GM12891 (cell line): ENCODE data around the gene DNAH7.

Source experiments
- DNase-seq: peaks from one replicate; pipeline ENCODE4 v3.0.0; 2011; ENCODE audit warnings: low spot score; ENCODE audit not compliant: insufficient read length
- FAIRE-seq: peaks from 2 replicates; lab custom pipeline; 2011; peaks lifted over from hg19 to GRCh38; lab: Jason Lieb, UNC
- PAX5 ChIP-seq: IDR thresholded peaks from 2 replicates; pipeline ENCODE4 v1.6.1; 2011; ENCODE audit warnings: low read length, moderate library complexity, mild to moderate bottlenecking; ENCODE audit not compliant: insufficient read depth, severe bottlenecking
- POLR2A ChIP-seq: IDR thresholded peaks from 2 replicates; pipeline ENCODE4 v1.6.1; 2011; ENCODE audit warnings: low read depth, low read length, control low read depth
- POLR2AphosphoS5 ChIP-seq: IDR thresholded peaks from 2 replicates; pipeline ENCODE4 v1.6.1; 2011; ENCODE audit warnings: low read depth, low read length, control low read depth
- POU2F2 ChIP-seq: IDR thresholded peaks from 2 replicates; pipeline ENCODE4 v1.6.1; 2011; ENCODE audit warnings: low read depth, mild to moderate bottlenecking, control low read depth, low read length, moderate library complexity
- SPI1 ChIP-seq: IDR thresholded peaks from 2 replicates; pipeline ENCODE4 v1.6.1; 2011; ENCODE audit warnings: low read depth, low read length, control low read depth
- TAF1 ChIP-seq: IDR thresholded peaks from 2 replicates; pipeline ENCODE4 v1.6.1; 2011; ENCODE audit warnings: low read depth, low read length, control low read depth

Gene DNAH7

GRCh38 chr2:195902857-195903256, 165.8 kb downstream of the DNAH7 start:
- DNase-seq (no peak), FAIRE-seq (no peak)
- TF ChIP-seq SPI1, result no peak
- TF ChIP-seq PAX5, result no peak
- TF ChIP-seq POU2F2, result no peak
- TF ChIP-seq POLR2AphosphoS5, result no peak
- TF ChIP-seq TAF1, result no peak
- TF ChIP-seq POLR2A, result no peak

- no peak for DNase-seq
- FAIRE-seq, result no peak
- TF ChIP-seq POU2F2, result no peak
- TF ChIP-seq PAX5, result no peak
- no peak for TF ChIP-seq POLR2AphosphoS5
- no peak for TF ChIP-seq POLR2A
- no peak for TF ChIP-seq TAF1
- no peak for TF ChIP-seq SPI1
Measured at GRCh38 chr2:195899226-195899625, 169.4 kb downstream of the DNAH7 start.

GRCh38 chr2:195898505-195899191, 170.0 kb downstream of the DNAH7 start:
- DNase-seq (no peak), FAIRE-seq (no peak)
- no peak for TF ChIP-seq POLR2AphosphoS5
- no peak for TF ChIP-seq PAX5
- TF ChIP-seq POLR2A, result no peak
- TF ChIP-seq POU2F2, result no peak
- no peak for TF ChIP-seq TAF1
- TF ChIP-seq SPI1, result no peak

- TF ChIP-seq POU2F2, result no peak
- TF ChIP-seq POLR2A, result no peak
- TF ChIP-seq POLR2AphosphoS5, result no peak
- TF ChIP-seq TAF1, result no peak
- TF ChIP-seq SPI1, result no peak
- TF ChIP-seq PAX5, result no peak
- DNase-seq (no peak), FAIRE-seq (no peak)
Measured at GRCh38 chr2:195891081-195891480, 177.6 kb downstream of the DNAH7 start.

- TF ChIP-seq POLR2A (no peak), SPI1 (no peak), POU2F2 (no peak), POLR2AphosphoS5 (no peak), TAF1 (no peak), PAX5 (no peak)
- FAIRE-seq, result no peak
- no peak for DNase-seq
Measured at GRCh38 chr2:195879153-195879552, 189.5 kb downstream of the DNAH7 start.

- DNase-seq (no peak), FAIRE-seq (no peak)
- TF ChIP-seq POU2F2 (no peak), PAX5 (no peak), TAF1 (no peak), POLR2AphosphoS5 (no peak), SPI1 (no peak), POLR2A (no peak)
Measured at GRCh38 chr2:195871326-195871725, 197.3 kb downstream of the DNAH7 start.

GRCh38 chr2:195864316-195864715, 204.3 kb downstream of the DNAH7 start:
- FAIRE-seq (no peak), DNase-seq (no peak)
- TF ChIP-seq POLR2A, result no peak
- TF ChIP-seq TAF1, result no peak
- no peak for TF ChIP-seq PAX5
- TF ChIP-seq SPI1, result no peak
- TF ChIP-seq POLR2AphosphoS5, result no peak
- no peak for TF ChIP-seq POU2F2

- DNase-seq (no peak), FAIRE-seq (no peak)
- TF ChIP-seq POU2F2 (no peak), SPI1 (no peak), POLR2AphosphoS5 (no peak)
Measured at GRCh38 chr2:195863564-195863963, 205.1 kb downstream of the DNAH7 start.

- TF ChIP-seq SPI1 (no peak), POLR2A (no peak), POLR2AphosphoS5 (no peak), POU2F2 (no peak), PAX5 (no peak), TAF1 (no peak)
- FAIRE-seq, result no peak
Measured at GRCh38 chr2:195863121-195863520, 205.5 kb downstream of the DNAH7 start.

GRCh38 chr2:195861821-195862220, 206.8 kb downstream of the DNAH7 start:
- FAIRE-seq (no peak), DNase-seq (no peak)
- TF ChIP-seq POU2F2 (no peak), POLR2AphosphoS5 (no peak), POLR2A (no peak), TAF1 (no peak), SPI1 (no peak), PAX5 (no peak)

More at GRCh38 chr2:195863121-195863520, 205.5 kb downstream of the DNAH7 start:
- DNase-seq, result no peak
